Measurements from ENCODE around the gene UBXN7. TPM values are rescaled to one million over a fixed set of nuclear protein-coding genes. Genes with fewer than 3 reads are reported as not detected.
"Not testable (repeated sequence)": the region's sequence is repeated elsewhere in the genome, so short reads cannot be mapped to it uniquely, and the experiment has no call there.

UBXN7 gene
- 46.8 TPM for total RNA-seq
- long read RNA-seq, full-length matches to known transcripts, result 10 of 14 reads
- long read RNA-seq, partial matches to known transcripts, result 1 of 14 reads
- long read RNA-seq, other reads (novel, unspliced or antisense), result 3 of 14 reads

- DNase-seq (ENCODE audit: low spot score), result peak; percentile 99
These were observed at the start of gene UBXN7 for GRCh38 chr3:196432137-196432879. UBXN7 (minus strand) TSS chr3:196432427; CDS start chr3:196432399, 28 bp downstream.

- no peak for DNase-seq (ENCODE audit: low spot score)
These were observed 45.5 kb upstream of the UBXN7 start for GRCh38 chr3:196477678-196478077.

- no peak for DNase-seq (ENCODE audit: low spot score)
These were observed 40.1 kb upstream of the UBXN7 start for GRCh38 chr3:196472286-196472685.

- no peak for DNase-seq (ENCODE audit: low spot score)
These were observed 39.3 kb upstream of the UBXN7 start for GRCh38 chr3:196471551-196471950.

- not testable (repeated sequence) for DNase-seq (ENCODE audit: low spot score)
These were observed 38.0 kb upstream of the UBXN7 start for GRCh38 chr3:196470182-196470581.

- DNase-seq (ENCODE audit: low spot score), result no peak
These were observed 31.6 kb upstream of the UBXN7 start for GRCh38 chr3:196463804-196464203.

- DNase-seq (ENCODE audit: low spot score), result no peak
These were observed 31.2 kb upstream of the UBXN7 start for GRCh38 chr3:196463478-196463756.

GRCh38 chr3:196462680-196463477 lies 30.7 kb upstream of the UBXN7 start:
- DNase-seq (ENCODE audit: low spot score), result not testable (repeated sequence)

- no peak for DNase-seq (ENCODE audit: low spot score)
These were observed 25.8 kb upstream of the UBXN7 start for GRCh38 chr3:196458063-196458462.

- not testable (repeated sequence) for DNase-seq (ENCODE audit: low spot score)
These were observed 25.2 kb upstream of the UBXN7 start for GRCh38 chr3:196457470-196457869.

- no peak for DNase-seq (ENCODE audit: low spot score)
These were observed 22.7 kb upstream of the UBXN7 start for GRCh38 chr3:196454935-196455334.

GRCh38 chr3:196445391-196445790 lies 13.2 kb upstream of the UBXN7 start:
- DNase-seq (ENCODE audit: low spot score), result not testable (repeated sequence)

- DNase-seq (ENCODE audit: low spot score), result no peak
These were observed 12.3 kb upstream of the UBXN7 start for GRCh38 chr3:196444500-196444894.

- no peak for DNase-seq (ENCODE audit: low spot score)
These were observed 8.5 kb upstream of the UBXN7 start for GRCh38 chr3:196440696-196441095.

GRCh38 chr3:196440041-196440537 lies 7.9 kb upstream of the UBXN7 start:
- DNase-seq (ENCODE audit: low spot score), result no peak

GRCh38 chr3:196431181-196432136 lies 768 bp downstream of the UBXN7 start:
- no peak for DNase-seq (ENCODE audit: low spot score)

- no peak for DNase-seq (ENCODE audit: low spot score)
These were observed 4.2 kb downstream of the UBXN7 start for GRCh38 chr3:196428041-196428440.

- DNase-seq (ENCODE audit: low spot score), result not testable (repeated sequence)
These were observed 7.8 kb downstream of the UBXN7 start for GRCh38 chr3:196424421-196424820.

- no peak for DNase-seq (ENCODE audit: low spot score)
These were observed 9.0 kb downstream of the UBXN7 start for GRCh38 chr3:196423044-196423781.

- DNase-seq (ENCODE audit: low spot score), result not testable (repeated sequence)
These were observed 10.6 kb downstream of the UBXN7 start for GRCh38 chr3:196421668-196422067.
